ENCODE results near the gene RAB24. TPM values are rescaled to one million over a fixed set of nuclear protein-coding genes. Genes with fewer than 3 reads are reported as not detected.

RAB24 gene
- total and polyA plus RNA-seq, 2 experiments from 2014 or later, result 27.1 to 27.7 TPM

DNA sequence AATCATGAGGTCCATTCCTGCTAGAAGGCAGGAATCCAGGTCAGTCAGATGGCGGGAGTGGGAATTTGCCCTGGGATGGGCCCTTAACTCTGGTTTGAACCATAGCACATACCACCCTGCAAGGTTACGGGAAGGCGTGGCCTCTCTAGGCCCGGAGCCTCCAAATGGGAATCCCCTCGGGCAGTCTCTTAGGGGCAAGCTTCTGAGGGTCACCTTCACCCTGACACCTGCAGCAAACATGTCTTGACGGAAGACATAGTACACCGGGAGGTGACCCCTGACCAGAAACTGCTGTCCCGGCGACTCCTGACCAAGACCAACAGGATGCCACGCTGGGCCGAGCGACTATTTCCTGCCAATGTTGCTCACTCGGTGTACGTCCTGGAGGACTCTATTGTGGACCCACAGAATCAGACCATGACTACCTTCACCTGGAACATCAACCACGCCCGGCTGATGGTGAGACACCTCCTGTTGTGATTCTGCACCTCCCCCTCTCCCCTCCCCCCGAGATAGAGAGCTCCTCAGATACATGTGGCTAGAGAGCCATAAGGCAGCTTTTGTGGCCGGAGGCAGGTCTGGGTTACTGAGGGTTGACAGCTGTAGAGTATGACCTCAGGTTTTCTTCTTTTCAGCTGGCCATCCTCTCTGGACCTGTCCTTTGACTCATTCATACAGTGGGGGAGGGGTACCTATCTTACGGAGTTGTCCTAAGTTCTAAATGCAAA, 1.0 kb upstream of the RAB24 start (continued):
- TF ChIP-seq, protein P1, sequence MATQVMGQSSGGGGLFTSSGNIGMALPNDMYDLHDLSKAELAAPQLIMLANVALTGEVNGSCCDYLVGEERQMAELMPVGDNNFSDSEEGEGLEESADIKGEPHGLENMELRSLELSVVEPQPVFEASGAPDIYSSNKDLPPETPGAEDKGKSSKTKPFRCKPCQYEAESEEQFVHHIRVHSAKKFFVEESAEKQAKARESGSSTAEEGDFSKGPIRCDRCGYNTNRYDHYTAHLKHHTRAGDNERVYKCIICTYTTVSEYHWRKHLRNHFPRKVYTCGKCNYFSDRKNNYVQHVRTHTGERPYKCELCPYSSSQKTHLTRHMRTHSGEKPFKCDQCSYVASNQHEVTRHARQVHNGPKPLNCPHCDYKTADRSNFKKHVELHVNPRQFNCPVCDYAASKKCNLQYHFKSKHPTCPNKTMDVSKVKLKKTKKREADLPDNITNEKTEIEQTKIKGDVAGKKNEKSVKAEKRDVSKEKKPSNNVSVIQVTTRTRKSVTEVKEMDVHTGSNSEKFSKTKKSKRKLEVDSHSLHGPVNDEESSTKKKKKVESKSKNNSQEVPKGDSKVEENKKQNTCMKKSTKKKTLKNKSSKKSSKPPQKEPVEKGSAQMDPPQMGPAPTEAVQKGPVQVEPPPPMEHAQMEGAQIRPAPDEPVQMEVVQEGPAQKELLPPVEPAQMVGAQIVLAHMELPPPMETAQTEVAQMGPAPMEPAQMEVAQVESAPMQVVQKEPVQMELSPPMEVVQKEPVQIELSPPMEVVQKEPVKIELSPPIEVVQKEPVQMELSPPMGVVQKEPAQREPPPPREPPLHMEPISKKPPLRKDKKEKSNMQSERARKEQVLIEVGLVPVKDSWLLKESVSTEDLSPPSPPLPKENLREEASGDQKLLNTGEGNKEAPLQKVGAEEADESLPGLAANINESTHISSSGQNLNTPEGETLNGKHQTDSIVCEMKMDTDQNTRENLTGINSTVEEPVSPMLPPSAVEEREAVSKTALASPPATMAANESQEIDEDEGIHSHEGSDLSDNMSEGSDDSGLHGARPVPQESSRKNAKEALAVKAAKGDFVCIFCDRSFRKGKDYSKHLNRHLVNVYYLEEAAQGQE (IDR thresholded peaks at IDR 0.05; ENCODE audit: unreplicated experiment), result no peak
- TF ChIP-seq ZNF331 (CRISPR knock-in tag; IDR thresholded peaks at IDR 0.05; ENCODE audit: low read depth) (no peak), NANOG (IDR thresholded peaks at IDR 0.05; ENCODE audit: borderline replicate concordance) (no peak), EZH2phosphoT487 (IDR thresholded peaks at IDR 0.05; ENCODE audit: unreplicated experiment) (no peak)
- TF ChIP-seq, protein P2, sequence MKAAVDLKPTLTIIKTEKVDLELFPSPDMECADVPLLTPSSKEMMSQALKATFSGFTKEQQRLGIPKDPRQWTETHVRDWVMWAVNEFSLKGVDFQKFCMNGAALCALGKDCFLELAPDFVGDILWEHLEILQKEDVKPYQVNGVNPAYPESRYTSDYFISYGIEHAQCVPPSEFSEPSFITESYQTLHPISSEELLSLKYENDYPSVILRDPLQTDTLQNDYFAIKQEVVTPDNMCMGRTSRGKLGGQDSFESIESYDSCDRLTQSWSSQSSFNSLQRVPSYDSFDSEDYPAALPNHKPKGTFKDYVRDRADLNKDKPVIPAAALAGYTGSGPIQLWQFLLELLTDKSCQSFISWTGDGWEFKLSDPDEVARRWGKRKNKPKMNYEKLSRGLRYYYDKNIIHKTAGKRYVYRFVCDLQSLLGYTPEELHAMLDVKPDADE (IDR thresholded peaks at IDR 0.05), result no peak
- TF ChIP-seq, protein P3, sequence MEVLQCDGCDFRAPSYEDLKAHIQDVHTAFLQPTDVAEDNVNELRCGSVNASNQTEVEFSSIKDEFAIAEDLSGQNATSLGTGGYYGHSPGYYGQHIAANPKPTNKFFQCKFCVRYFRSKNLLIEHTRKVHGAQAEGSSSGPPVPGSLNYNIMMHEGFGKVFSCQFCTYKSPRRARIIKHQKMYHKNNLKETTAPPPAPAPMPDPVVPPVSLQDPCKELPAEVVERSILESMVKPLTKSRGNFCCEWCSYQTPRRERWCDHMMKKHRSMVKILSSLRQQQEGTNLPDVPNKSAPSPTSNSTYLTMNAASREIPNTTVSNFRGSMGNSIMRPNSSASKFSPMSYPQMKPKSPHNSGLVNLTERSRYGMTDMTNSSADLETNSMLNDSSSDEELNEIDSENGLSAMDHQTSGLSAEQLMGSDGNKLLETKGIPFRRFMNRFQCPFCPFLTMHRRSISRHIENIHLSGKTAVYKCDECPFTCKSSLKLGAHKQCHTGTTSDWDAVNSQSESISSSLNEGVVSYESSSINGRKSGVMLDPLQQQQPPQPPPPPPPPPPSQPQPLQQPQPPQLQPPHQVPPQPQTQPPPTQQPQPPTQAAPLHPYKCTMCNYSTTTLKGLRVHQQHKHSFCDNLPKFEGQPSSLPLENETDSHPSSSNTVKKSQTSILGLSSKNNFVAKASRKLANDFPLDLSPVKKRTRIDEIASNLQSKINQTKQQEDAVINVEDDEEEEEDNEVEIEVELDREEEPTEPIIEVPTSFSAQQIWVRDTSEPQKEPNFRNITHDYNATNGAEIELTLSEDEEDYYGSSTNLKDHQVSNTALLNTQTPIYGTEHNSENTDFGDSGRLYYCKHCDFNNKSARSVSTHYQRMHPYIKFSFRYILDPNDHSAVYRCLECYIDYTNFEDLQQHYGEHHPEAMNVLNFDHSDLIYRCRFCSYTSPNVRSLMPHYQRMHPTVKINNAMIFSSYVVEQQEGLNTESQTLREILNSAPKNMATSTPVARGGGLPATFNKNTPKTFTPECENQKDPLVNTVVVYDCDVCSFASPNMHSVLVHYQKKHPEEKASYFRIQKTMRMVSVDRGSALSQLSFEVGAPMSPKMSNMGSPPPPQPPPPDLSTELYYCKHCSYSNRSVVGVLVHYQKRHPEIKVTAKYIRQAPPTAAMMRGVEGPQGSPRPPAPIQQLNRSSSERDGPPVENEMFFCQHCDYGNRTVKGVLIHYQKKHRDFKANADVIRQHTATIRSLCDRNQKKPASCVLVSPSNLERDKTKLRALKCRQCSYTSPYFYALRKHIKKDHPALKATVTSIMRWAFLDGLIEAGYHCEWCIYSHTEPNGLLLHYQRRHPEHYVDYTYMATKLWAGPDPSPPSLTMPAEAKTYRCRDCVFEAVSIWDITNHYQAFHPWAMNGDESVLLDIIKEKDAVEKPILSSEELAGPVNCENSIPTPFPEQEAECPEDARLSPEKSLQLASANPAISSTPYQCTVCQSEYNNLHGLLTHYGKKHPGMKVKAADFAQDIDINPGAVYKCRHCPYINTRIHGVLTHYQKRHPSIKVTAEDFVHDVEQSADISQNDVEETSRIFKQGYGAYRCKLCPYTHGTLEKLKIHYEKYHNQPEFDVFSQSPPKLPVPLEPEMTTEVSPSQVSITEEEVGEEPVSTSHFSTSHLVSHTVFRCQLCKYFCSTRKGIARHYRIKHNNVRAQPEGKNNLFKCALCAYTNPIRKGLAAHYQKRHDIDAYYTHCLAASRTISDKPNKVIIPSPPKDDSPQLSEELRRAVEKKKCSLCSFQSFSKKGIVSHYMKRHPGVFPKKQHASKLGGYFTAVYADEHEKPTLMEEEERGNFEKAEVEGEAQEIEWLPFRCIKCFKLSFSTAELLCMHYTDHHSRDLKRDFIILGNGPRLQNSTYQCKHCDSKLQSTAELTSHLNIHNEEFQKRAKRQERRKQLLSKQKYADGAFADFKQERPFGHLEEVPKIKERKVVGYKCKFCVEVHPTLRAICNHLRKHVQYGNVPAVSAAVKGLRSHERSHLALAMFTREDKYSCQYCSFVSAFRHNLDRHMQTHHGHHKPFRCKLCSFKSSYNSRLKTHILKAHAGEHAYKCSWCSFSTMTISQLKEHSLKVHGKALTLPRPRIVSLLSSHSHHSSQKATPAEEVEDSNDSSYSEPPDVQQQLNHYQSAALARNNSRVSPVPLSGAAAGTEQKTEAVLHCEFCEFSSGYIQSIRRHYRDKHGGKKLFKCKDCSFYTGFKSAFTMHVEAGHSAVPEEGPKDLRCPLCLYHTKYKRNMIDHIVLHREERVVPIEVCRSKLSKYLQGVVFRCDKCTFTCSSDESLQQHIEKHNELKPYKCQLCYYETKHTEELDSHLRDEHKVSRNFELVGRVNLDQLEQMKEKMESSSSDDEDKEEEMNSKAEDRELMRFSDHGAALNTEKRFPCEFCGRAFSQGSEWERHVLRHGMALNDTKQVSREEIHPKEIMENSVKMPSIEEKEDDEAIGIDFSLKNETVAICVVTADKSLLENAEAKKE (CRISPR knock-in tag; IDR thresholded peaks at IDR 0.05), result no peak

Measured in GM23338 (cell line).